Loucy (cell line): ENCODE data around the gene LYPD8.

Experiments used
- H2AFZ ChIP-seq: fragments of 200-600 bp; sonication (generic); 2 replicates; pipeline ENCODE4 v1.6.0; 2016; ENCODE audit warnings: antibody characterized with exemption, mild to moderate bottlenecking, low read length, moderate library complexity
- H3F3A ChIP-seq: fragments of 200-600 bp; 2 replicates; pipeline ENCODE4 v1.6.0; 2016; ENCODE audit warnings: antibody characterized with exemption, low read depth, mild to moderate bottlenecking
- H3K27me3 ChIP-seq: fragments of 200-600 bp; sonication (generic); 2 replicates; pipeline ENCODE4 v1.6.1; 2014; ENCODE audit warnings: low read length, mild to moderate bottlenecking; ENCODE audit not compliant: insufficient read depth, poor library complexity, severe bottlenecking
- H3K36me3 ChIP-seq: fragments of 200-600 bp; sonication (generic); 2 replicates; pipeline ENCODE4 v1.6.1; 2016; ENCODE audit warnings: low read length; ENCODE audit not compliant: insufficient read depth
- H3K4me1 ChIP-seq: fragments of 200-600 bp; sonication (generic); 2 replicates; pipeline ENCODE4 v1.5.1; 2014; ENCODE audit warnings: low read length, mild to moderate bottlenecking; ENCODE audit not compliant: insufficient read depth, poor library complexity, severe bottlenecking
- H3K4me2 ChIP-seq: fragments of 200-600 bp; sonication (generic); 2 replicates; pipeline ENCODE4 v1.6.0; 2014; ENCODE audit warnings: antibody characterized with exemption, low read length, low read depth, mild to moderate bottlenecking; ENCODE audit not compliant: poor library complexity, severe bottlenecking
- H3K4me3 ChIP-seq: fragments of 200-600 bp; sonication (generic); 2 replicates; pipeline ENCODE4 v1.5.1; 2014; ENCODE audit warnings: low read length, mild to moderate bottlenecking, mixed read lengths; ENCODE audit not compliant: poor library complexity, severe bottlenecking
- H3K79me2 ChIP-seq: fragments of 200-600 bp; sonication (generic); 2 replicates; pipeline ENCODE4 v1.6.1; 2014; ENCODE audit warnings: low read length; ENCODE audit not compliant: insufficient read depth
- H3K9ac ChIP-seq: fragments of 200-600 bp; sonication (generic); 2 replicates; pipeline ENCODE4 v1.6.0; 2014; ENCODE audit warnings: mild to moderate bottlenecking, low read depth, low read length, moderate library complexity; ENCODE audit not compliant: poor library complexity, severe bottlenecking
- H3K9me2 ChIP-seq: fragments of 200-600 bp; sonication (generic); replicated peaks from 2 replicates; pipeline ENCODE4 v1.6.1; 2016; ENCODE audit warnings: low read depth, low read length, mixed read lengths
- H3K9me3 ChIP-seq: fragments of 200-600 bp; sonication (generic); 2 replicates; pipeline ENCODE4 v1.6.1; 2014; ENCODE audit warnings: mild to moderate bottlenecking, antibody characterized with exemption, low read length, low read depth; ENCODE audit not compliant: insufficient read depth
- H4K20me1 ChIP-seq: fragments of 200-600 bp; sonication (generic); 2 replicates; pipeline ENCODE4 v1.6.0; 2014; ENCODE audit warnings: antibody characterized with exemption, low read length, mild to moderate bottlenecking; ENCODE audit not compliant: insufficient read depth, poor library complexity, severe bottlenecking
- EZH2phosphoT487 ChIP-seq: fragments of 200-600 bp; IDR thresholded peaks from 2 replicates; pipeline ENCODE4 v1.6.1; 2018; ENCODE audit warnings: antibody characterized with exemption, mild to moderate bottlenecking, moderate library complexity, borderline replicate concordance
- TF ChIP-seq, protein P1 (sequence below): fragments of 200-600 bp; sonication (generic); conservative IDR thresholded peaks from 2 replicates; pipeline ENCODE4 v1.5.1; 2014; ENCODE audit warnings: mild to moderate bottlenecking, antibody characterized with exemption, low read length

Gene LYPD8

DNA sequence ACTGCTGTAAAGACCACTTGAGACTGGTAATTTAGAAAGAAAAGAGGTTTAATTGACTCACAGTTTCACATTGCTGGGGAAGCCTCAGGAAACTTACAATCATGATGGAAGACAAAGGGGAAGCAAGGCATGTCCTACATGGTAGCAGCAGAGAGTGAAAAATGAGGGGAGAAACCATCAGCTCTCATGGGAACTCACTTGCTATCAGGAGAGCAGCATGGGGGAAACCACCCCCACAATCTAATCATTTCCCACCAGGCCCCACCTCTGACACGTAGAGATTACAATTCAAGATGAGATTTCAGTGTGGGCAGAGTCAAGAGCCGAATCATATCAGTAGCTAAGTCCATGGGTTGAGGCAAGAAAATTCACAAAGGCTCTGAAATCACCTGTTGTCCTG is 23.8 kb upstream of the LYPD8 start:
- H3K4me2 ChIP-seq: no peak overlapping the region
- H3K9me2 ChIP-seq: no peaks in the 10 kb centered on the region
- H3K4me3 ChIP-seq: no peak overlapping the region
- no peaks in the 10 kb centered on the region for H3K4me1 ChIP-seq
- H3K27me3 ChIP-seq: no peaks in the 10 kb centered on the region
- H3K9me3 ChIP-seq: peaks cover 21% of the 10 kb centered on the region; the same call in 1 of the 2 replicates
- no peaks in the 10 kb centered on the region for H3K79me2 ChIP-seq
- no peaks in the 10 kb centered on the region for H3K36me3 ChIP-seq
- H2AFZ ChIP-seq: no peak overlapping the region
- H3F3A ChIP-seq: no peaks in the 10 kb centered on the region
- TF ChIP-seq, protein P1, sequence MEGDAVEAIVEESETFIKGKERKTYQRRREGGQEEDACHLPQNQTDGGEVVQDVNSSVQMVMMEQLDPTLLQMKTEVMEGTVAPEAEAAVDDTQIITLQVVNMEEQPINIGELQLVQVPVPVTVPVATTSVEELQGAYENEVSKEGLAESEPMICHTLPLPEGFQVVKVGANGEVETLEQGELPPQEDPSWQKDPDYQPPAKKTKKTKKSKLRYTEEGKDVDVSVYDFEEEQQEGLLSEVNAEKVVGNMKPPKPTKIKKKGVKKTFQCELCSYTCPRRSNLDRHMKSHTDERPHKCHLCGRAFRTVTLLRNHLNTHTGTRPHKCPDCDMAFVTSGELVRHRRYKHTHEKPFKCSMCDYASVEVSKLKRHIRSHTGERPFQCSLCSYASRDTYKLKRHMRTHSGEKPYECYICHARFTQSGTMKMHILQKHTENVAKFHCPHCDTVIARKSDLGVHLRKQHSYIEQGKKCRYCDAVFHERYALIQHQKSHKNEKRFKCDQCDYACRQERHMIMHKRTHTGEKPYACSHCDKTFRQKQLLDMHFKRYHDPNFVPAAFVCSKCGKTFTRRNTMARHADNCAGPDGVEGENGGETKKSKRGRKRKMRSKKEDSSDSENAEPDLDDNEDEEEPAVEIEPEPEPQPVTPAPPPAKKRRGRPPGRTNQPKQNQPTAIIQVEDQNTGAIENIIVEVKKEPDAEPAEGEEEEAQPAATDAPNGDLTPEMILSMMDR: no peak
- TF ChIP-seq EZH2phosphoT487: no peak
- no peaks in the 10 kb centered on the region for H4K20me1 ChIP-seq
- no peak overlapping the region for H3K9ac ChIP-seq

DNA sequence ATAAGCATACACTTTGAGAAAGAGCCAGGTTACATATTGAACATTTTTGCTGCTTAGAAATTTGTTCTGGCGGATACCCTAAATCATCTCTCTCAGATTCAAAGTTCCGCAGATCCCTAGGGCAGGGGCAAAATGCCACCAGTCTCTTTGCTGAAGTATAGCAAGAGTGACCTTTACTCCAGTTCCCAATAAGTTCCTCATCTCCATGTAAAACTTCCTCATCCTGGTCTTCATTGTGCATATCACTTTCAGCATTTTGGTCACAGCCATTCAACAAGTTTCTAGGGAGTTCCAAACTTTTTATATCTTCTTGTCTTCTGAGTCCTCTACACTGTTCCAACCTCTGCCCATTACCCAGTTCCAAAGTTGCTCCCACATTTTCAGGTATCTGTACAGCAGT is 23.3 kb upstream of the LYPD8 start:
- H3K9ac ChIP-seq: no peak overlapping the region
- TF ChIP-seq EZH2phosphoT487: no peak
- TF ChIP-seq, protein P1: no peak
- H3K4me2 ChIP-seq: no peak overlapping the region
- H3K27me3 ChIP-seq: no peaks in the 10 kb centered on the region
- H4K20me1 ChIP-seq: no peaks in the 10 kb centered on the region
- no peaks in the 10 kb centered on the region for H3K4me1 ChIP-seq
- no peaks in the 10 kb centered on the region for H3K9me2 ChIP-seq
- no peaks in the 10 kb centered on the region for H3K36me3 ChIP-seq
- no peak overlapping the region for H3K4me3 ChIP-seq
- no peaks in the 10 kb centered on the region for H3F3A ChIP-seq
- H2AFZ ChIP-seq: no peak overlapping the region
- no peaks in the 10 kb centered on the region for H3K79me2 ChIP-seq
- peaks cover 21% of the 10 kb centered on the region; the same call in 1 of the 2 replicates for H3K9me3 ChIP-seq

DNA sequence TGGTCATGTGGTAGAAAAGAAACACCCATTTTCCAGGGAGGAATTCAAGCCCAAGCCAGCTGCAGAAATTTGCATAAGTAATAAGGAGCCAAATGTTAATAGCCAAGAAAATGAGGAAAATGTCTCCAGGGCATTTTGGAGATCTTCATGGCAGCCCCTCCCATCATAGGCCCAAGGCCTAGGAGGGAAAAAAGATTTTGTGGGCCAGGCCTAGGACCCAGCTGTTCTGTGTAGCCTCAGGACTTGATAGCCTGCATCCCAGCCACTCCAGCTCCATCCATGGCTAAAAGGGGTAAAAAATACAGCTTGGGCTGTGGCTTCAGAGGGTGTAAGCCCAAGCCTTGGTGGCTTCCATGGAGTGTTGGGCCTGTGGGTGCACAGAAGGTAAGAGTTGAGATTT is 21.4 kb upstream of the LYPD8 start:
- peaks cover 21% of the 10 kb centered on the region; the same call in 1 of the 2 replicates for H3K9me3 ChIP-seq
- H3K9me2 ChIP-seq: no peaks in the 10 kb centered on the region
- H3K4me1 ChIP-seq: no peaks in the 10 kb centered on the region

More for the DNA sequence above, 21.4 kb upstream of the LYPD8 start:
- TF ChIP-seq, protein P1: no peak
- TF ChIP-seq EZH2phosphoT487: no peak
- Histone ChIP-seq H2AFZ (no peak overlapping the region), H3K9ac (no peak overlapping the region), H3K4me3 (no peak overlapping the region), H3F3A (no peaks in the 10 kb centered on the region), H3K79me2 (no peaks in the 10 kb centered on the region), H3K4me2 (no peak overlapping the region), H3K36me3 (no peaks in the 10 kb centered on the region), H4K20me1 (no peaks in the 10 kb centered on the region), H3K27me3 (no peaks in the 10 kb centered on the region)
